Measurements from ENCODE around the gene C16orf86.
"Not testable (repeated sequence)": the region's sequence is repeated elsewhere in the genome, so short reads cannot be mapped to it uniquely, and the experiment has no call there.

The C16orf86 gene

GRCh38 chr16:67685388-67686112 lies 18.9 kb downstream of the C16orf86 start:
- no peak for DNase-seq (ENCODE audit: low read depth in 1 of 2, low spot score in 1 of 2)

GRCh38 chr16:67693517-67694285 lies 27.1 kb downstream of the C16orf86 start:
- not testable (repeated sequence) for DNase-seq (ENCODE audit: low read depth in 1 of 2, low spot score in 1 of 2)

GRCh38 chr16:67694611-67695010 lies 28.0 kb downstream of the C16orf86 start:
- DNase-seq (ENCODE audit: low read depth in 1 of 2, low spot score in 1 of 2): no peak

- DNase-seq (ENCODE audit: low read depth in 1 of 2, low spot score in 1 of 2): no peak
Measured at GRCh38 chr16:67697422-67698185, 31.0 kb downstream of the C16orf86 start.

- no peak for DNase-seq (ENCODE audit: low read depth in 1 of 2, low spot score in 1 of 2)
Measured at GRCh38 chr16:67699265-67699664, 32.7 kb downstream of the C16orf86 start.

GRCh38 chr16:67701420-67701819 lies 34.8 kb downstream of the C16orf86 start:
- DNase-seq (ENCODE audit: low read depth in 1 of 2, low spot score in 1 of 2): no peak

- no peak for DNase-seq (ENCODE audit: low read depth in 1 of 2, low spot score in 1 of 2)
Measured at GRCh38 chr16:67702130-67702529, 35.5 kb downstream of the C16orf86 start.

GRCh38 chr16:67703626-67704025 lies 37.0 kb downstream of the C16orf86 start:
- no peak for DNase-seq (ENCODE audit: low read depth in 1 of 2, low spot score in 1 of 2)

GRCh38 chr16:67704110-67704509 lies 37.5 kb downstream of the C16orf86 start:
- no peak for DNase-seq (ENCODE audit: low read depth in 1 of 2, low spot score in 1 of 2)

- DNase-seq (ENCODE audit: low read depth in 1 of 2, low spot score in 1 of 2): no peak
Measured at GRCh38 chr16:67707210-67707609, 40.6 kb downstream of the C16orf86 start.

GRCh38 chr16:67707790-67708189 lies 41.2 kb downstream of the C16orf86 start:
- no peak for DNase-seq (ENCODE audit: low read depth in 1 of 2, low spot score in 1 of 2)

- DNase-seq (ENCODE audit: low read depth in 1 of 2, low spot score in 1 of 2): no peak
Measured at GRCh38 chr16:67708368-67708771, 41.8 kb downstream of the C16orf86 start.

GRCh38 chr16:67709050-67709449 lies 42.4 kb downstream of the C16orf86 start:
- DNase-seq (ENCODE audit: low read depth in 1 of 2, low spot score in 1 of 2): no peak

GRCh38 chr16:67710607-67711006 lies 44.0 kb downstream of the C16orf86 start:
- DNase-seq (ENCODE audit: low read depth in 1 of 2, low spot score in 1 of 2): no peak

GRCh38 chr16:67713647-67714273 lies 47.1 kb downstream of the C16orf86 start:
- DNase-seq (ENCODE audit: low read depth in 1 of 2, low spot score in 1 of 2): no peak

GRCh38 chr16:67714522-67714921 lies 47.9 kb downstream of the C16orf86 start:
- DNase-seq (ENCODE audit: low read depth in 1 of 2, low spot score in 1 of 2): no peak

GRCh38 chr16:67716097-67716496 lies 49.5 kb downstream of the C16orf86 start:
- DNase-seq (ENCODE audit: low read depth in 1 of 2, low spot score in 1 of 2): no peak
